HepG2 (cell line): ENCODE measurements around the gene STX10. TPM values are rescaled to one million over a fixed set of nuclear protein-coding genes. Genes with fewer than 3 reads are reported as not detected.

Experiments
- ZBTB38 ChIP-seq: sonication (generic); formaldehyde crosslinking; IDR thresholded peaks from 2 replicates; pipeline ENCODE4 v1.5.1; 2020; ENCODE audit warnings: mild to moderate bottlenecking, missing genetic modification reagents
- ZC3H13 ChIP-seq: sonication (generic); formaldehyde crosslinking; IDR thresholded peaks from 2 replicates; pipeline ENCODE4 v1.8.1; 2023; ENCODE audit warnings: mild to moderate bottlenecking, missing genetic modification reagents, moderate library complexity
- ZSCAN22 ChIP-seq: sonication (generic); formaldehyde crosslinking; IDR thresholded peaks from 2 replicates; pipeline ENCODE4 v1.4.0; 2020; ENCODE audit warnings: mild to moderate bottlenecking, missing genetic modification reagents
- polyA plus RNA-seq, 8 experiments: library from polyadenylated mRNA; depleted of rRNA in 3 of 8; stranded (reverse) in 7 of 8; unstranded in 1 of 8; fragments of >200 nt; fragmentation: Illumina TruSeq in 4 of 8; extraction: Trizol in 4 of 8; gene quantifications; 2 replicates each; pipeline versions ENCODE4 v1.2.1 to v1.2.3, GENCODE V29; 2011 to 2016; ENCODE audit warnings: low read depth in 4 of 8, missing spikeins in 1 of 8, mixed read lengths in 1 of 8; ENCODE audit not compliant: insufficient read depth in 1 of 8
- total RNA-seq, 5 experiments: library from RNA; depleted of rRNA; stranded (reverse); fragments of >200 nt; fragmentation: Illumina TruSeq; extraction: Trizol; gene quantifications; 2 replicates each; pipeline ENCODE4 v1.2.3, GENCODE V29; 2016; ENCODE audit warnings: low read depth in 1 of 5
- TF ChIP-seq, protein P1 (sequence below): sonication (generic); formaldehyde crosslinking; IDR thresholded peaks from 2 replicates; pipeline ENCODE4 v1.4.0; 2020; ENCODE audit warnings: missing genetic modification reagents
- TF ChIP-seq, protein P2 (sequence below): sonication (generic); formaldehyde crosslinking; IDR thresholded peaks from 2 replicates; pipeline ENCODE4 v1.4.0; 2020; ENCODE audit warnings: mild to moderate bottlenecking, missing genetic modification reagents
- TF ChIP-seq, protein P3 (sequence below): sonication (generic); formaldehyde crosslinking; IDR thresholded peaks from 2 replicates; pipeline ENCODE4 v1.4.0; 2020; ENCODE audit warnings: missing genetic modification reagents, borderline replicate concordance
- TF ChIP-seq, protein P4 (sequence below): sonication (generic); formaldehyde crosslinking; IDR thresholded peaks from 2 replicates; pipeline ENCODE4 v1.8.1; 2023; ENCODE audit warnings: missing genetic modification reagents, inconsistent platforms, borderline replicate concordance
- TF ChIP-seq, protein P5 (sequence below): sonication (generic); formaldehyde crosslinking; IDR thresholded peaks from 2 replicates; pipeline ENCODE4 v1.8.1; 2023; ENCODE audit warnings: mild to moderate bottlenecking, moderate library complexity, missing genetic modification reagents

Gene STX10
- total and polyA plus RNA-seq, 2 of the 13 experiments (the other 11 are each of a cell fraction or from before 2014, with no cell fraction given): 47.9 to 66.4 TPM

DNA sequence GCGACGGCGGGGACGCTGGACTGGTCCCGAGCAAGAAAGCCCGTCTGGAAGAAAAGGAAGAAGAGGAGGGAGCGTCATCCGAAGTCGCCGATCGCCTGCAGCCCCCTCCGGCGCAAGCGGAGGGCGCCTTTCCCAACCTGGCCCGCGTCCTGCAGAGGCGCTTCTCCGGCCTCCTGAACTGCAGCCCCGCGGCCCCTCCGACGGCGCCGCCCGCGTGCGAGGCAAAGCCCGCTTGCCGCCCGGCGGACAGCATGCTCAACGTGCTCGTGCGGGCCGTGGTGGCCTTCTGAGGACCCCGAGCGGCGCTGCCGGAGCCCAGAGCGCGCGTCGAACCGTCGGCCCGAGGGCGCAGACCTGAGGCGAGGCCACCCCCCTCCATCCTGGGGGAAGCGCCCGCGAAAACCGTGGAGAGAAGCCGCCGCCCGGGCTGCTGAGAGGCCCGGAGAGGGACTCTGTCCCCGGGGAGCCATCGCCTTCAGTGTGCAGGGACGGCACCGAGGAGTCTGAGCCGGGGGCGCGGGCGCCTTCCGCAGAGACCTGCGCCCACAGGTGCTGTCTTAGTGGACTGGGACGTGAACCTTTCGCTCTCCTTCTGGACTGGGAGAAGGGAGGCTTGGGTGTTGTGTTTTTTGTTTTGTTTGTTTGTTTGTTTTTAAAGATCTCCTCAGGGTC lies 3.5 kb upstream of the STX10 start (continued):
- TF ChIP-seq, protein P1, sequence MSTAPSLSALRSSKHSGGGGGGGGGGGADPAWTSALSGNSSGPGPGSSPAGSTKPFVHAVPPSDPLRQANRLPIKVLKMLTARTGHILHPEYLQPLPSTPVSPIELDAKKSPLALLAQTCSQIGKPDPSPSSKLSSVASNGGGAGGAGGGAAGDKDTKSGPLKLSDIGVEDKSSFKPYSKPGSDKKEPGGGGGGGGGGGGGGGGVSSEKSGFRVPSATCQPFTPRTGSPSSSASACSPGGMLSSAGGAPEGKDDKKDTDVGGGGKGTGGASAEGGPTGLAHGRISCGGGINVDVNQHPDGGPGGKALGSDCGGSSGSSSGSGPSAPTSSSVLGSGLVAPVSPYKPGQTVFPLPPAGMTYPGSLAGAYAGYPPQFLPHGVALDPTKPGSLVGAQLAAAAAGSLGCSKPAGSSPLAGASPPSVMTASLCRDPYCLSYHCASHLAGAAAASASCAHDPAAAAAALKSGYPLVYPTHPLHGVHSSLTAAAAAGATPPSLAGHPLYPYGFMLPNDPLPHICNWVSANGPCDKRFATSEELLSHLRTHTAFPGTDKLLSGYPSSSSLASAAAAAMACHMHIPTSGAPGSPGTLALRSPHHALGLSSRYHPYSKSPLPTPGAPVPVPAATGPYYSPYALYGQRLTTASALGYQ (CRISPR knock-in tag): 0 out of 2 replicates have a peak, but pooled peaks have one; percentile 8
- TF ChIP-seq, protein P2, sequence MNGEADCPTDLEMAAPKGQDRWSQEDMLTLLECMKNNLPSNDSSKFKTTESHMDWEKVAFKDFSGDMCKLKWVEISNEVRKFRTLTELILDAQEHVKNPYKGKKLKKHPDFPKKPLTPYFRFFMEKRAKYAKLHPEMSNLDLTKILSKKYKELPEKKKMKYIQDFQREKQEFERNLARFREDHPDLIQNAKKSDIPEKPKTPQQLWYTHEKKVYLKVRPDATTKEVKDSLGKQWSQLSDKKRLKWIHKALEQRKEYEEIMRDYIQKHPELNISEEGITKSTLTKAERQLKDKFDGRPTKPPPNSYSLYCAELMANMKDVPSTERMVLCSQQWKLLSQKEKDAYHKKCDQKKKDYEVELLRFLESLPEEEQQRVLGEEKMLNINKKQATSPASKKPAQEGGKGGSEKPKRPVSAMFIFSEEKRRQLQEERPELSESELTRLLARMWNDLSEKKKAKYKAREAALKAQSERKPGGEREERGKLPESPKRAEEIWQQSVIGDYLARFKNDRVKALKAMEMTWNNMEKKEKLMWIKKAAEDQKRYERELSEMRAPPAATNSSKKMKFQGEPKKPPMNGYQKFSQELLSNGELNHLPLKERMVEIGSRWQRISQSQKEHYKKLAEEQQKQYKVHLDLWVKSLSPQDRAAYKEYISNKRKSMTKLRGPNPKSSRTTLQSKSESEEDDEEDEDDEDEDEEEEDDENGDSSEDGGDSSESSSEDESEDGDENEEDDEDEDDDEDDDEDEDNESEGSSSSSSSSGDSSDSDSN (CRISPR knock-in tag): peak; percentile 54; the same call in 1 of the 2 replicates
- TF ChIP-seq ZSCAN22 (CRISPR knock-in tag): no peak
- TF ChIP-seq ZC3H13 (CRISPR knock-in tag): peak; percentile 32
- TF ChIP-seq, protein P3, sequence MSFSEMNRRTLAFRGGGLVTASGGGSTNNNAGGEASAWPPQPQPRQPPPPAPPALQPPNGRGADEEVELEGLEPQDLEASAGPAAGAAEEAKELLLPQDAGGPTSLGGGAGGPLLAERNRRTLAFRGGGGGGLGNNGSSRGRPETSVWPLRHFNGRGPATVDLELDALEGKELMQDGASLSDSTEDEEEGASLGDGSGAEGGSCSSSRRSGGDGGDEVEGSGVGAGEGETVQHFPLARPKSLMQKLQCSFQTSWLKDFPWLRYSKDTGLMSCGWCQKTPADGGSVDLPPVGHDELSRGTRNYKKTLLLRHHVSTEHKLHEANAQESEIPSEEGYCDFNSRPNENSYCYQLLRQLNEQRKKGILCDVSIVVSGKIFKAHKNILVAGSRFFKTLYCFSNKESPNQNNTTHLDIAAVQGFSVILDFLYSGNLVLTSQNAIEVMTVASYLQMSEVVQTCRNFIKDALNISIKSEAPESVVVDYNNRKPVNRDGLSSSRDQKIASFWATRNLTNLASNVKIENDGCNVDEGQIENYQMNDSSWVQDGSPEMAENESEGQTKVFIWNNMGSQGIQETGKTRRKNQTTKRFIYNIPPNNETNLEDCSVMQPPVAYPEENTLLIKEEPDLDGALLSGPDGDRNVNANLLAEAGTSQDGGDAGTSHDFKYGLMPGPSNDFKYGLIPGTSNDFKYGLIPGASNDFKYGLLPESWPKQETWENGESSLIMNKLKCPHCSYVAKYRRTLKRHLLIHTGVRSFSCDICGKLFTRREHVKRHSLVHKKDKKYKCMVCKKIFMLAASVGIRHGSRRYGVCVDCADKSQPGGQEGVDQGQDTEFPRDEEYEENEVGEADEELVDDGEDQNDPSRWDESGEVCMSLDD (CRISPR knock-in tag): no peak
- peak; percentile 69 for TF ChIP-seq ZBTB38 (CRISPR knock-in tag)
- TF ChIP-seq, protein P4, sequence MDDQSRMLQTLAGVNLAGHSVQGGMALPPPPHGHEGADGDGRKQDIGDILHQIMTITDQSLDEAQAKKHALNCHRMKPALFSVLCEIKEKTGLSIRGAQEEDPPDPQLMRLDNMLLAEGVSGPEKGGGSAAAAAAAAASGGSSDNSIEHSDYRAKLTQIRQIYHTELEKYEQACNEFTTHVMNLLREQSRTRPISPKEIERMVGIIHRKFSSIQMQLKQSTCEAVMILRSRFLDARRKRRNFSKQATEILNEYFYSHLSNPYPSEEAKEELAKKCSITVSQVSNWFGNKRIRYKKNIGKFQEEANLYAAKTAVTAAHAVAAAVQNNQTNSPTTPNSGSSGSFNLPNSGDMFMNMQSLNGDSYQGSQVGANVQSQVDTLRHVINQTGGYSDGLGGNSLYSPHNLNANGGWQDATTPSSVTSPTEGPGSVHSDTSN: no peak
- TF ChIP-seq, protein P5, sequence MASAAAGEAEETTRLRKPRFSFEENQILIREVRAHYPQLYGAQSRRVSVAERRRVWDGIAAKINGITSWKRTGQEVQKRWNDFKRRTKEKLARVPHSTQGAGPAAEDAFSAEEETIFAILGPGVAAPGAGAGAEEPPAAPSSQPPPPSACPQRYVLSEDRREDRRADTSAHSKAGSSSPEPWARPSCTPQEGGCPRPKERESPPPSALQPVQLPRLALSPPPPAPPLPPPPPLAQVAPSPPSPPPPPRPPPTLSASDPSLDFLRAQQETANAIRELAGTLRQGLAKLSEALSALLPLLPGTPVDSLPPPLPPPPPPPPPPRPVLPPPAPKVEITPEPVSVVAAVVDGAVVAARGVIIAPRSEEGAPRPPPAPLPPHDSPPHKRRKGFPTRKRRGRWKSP (CRISPR knock-in tag): 0 out of 2 replicates have a peak, but pooled peaks have one; percentile 14
